ENCODE data around the gene OVOL3.
"Not testable (repeated sequence)": the region's sequence is repeated elsewhere in the genome, so short reads cannot be mapped to it uniquely, and the experiment has no call there.

The OVOL3 gene

GRCh38 chr19:36110487-36111199, at the start of gene OVOL3:
Gene OVOL3, plus strand, starts transcription at chr19:36111143. Its CDS starts 60 bp downstream, at chr19:36111203.
- DNase-seq (ENCODE audit: low read depth in 2 of 2) = no peak

- no peak for DNase-seq (ENCODE audit: low read depth in 2 of 2)
These were observed 49.6 kb upstream of the OVOL3 start for GRCh38 chr19:36061367-36061766.

- DNase-seq (ENCODE audit: low read depth in 2 of 2) = no peak
These were observed 46.1 kb upstream of the OVOL3 start for GRCh38 chr19:36064826-36065225.

GRCh38 chr19:36067681-36068080, 43.3 kb upstream of the OVOL3 start:
- DNase-seq (ENCODE audit: low read depth in 2 of 2) = no peak

- not testable (repeated sequence) for DNase-seq (ENCODE audit: low read depth in 2 of 2)
These were observed 42.0 kb upstream of the OVOL3 start for GRCh38 chr19:36068810-36069499.

GRCh38 chr19:36072081-36072480, 38.9 kb upstream of the OVOL3 start:
- no peak for DNase-seq (ENCODE audit: low read depth in 2 of 2)

- DNase-seq (ENCODE audit: low read depth in 2 of 2) = no peak
These were observed 37.6 kb upstream of the OVOL3 start for GRCh38 chr19:36073121-36073876.

- DNase-seq (ENCODE audit: low read depth in 2 of 2) = no peak
These were observed 31.5 kb upstream of the OVOL3 start for GRCh38 chr19:36079389-36079945.

GRCh38 chr19:36081385-36081784, 29.6 kb upstream of the OVOL3 start:
- DNase-seq (ENCODE audit: low read depth in 2 of 2) = no peak

- DNase-seq (ENCODE audit: low read depth in 2 of 2) = no peak
These were observed 29.0 kb upstream of the OVOL3 start for GRCh38 chr19:36081894-36082293.

- no peak for DNase-seq (ENCODE audit: low read depth in 2 of 2)
These were observed 28.0 kb upstream of the OVOL3 start for GRCh38 chr19:36082916-36083315.

- no peak for DNase-seq (ENCODE audit: low read depth in 2 of 2)
These were observed 26.5 kb upstream of the OVOL3 start for GRCh38 chr19:36084231-36085009.

GRCh38 chr19:36086326-36086725, 24.6 kb upstream of the OVOL3 start:
- DNase-seq (ENCODE audit: low read depth in 2 of 2) = no peak

GRCh38 chr19:36089847-36090246, 21.1 kb upstream of the OVOL3 start:
- DNase-seq (ENCODE audit: low read depth in 2 of 2) = no peak

- no peak for DNase-seq (ENCODE audit: low read depth in 2 of 2)
These were observed 19.8 kb upstream of the OVOL3 start for GRCh38 chr19:36090910-36091695.

- DNase-seq (ENCODE audit: low read depth in 2 of 2) = no peak
These were observed 18.4 kb upstream of the OVOL3 start for GRCh38 chr19:36092566-36092965.

- DNase-seq (ENCODE audit: low read depth in 2 of 2) = no peak
These were observed 17.7 kb upstream of the OVOL3 start for GRCh38 chr19:36093146-36093662.

- no peak for DNase-seq (ENCODE audit: low read depth in 2 of 2)
These were observed 17.3 kb upstream of the OVOL3 start for GRCh38 chr19:36093687-36094086.

- no peak for DNase-seq (ENCODE audit: low read depth in 2 of 2)
These were observed 13.9 kb upstream of the OVOL3 start for GRCh38 chr19:36097036-36097435.

GRCh38 chr19:36099166-36099785, 11.7 kb upstream of the OVOL3 start:
- no peak for DNase-seq (ENCODE audit: low read depth in 2 of 2)
